GM12801 (cell line): ENCODE data around the gene TMEM108.

Experiments
- CTCF ChIP-seq: IDR thresholded peaks from one replicate; pipeline ENCODE4 v1.5.1; 2011; ENCODE audit warnings: control low read depth; ENCODE audit not compliant: insufficient read length; ENCODE audit errors: extremely low read depth

The TMEM108 gene

GRCh38 chr3:133079621-133080020 lies 41.4 kb downstream of the TMEM108 start:
- no peak for TF ChIP-seq CTCF

- no peak for TF ChIP-seq CTCF
These were observed 42.8 kb downstream of the TMEM108 start for GRCh38 chr3:133081016-133081415.

- TF ChIP-seq CTCF, result no peak
These were observed 45.2 kb downstream of the TMEM108 start for GRCh38 chr3:133083395-133083794.

- no peak for TF ChIP-seq CTCF
These were observed 51.8 kb downstream of the TMEM108 start for GRCh38 chr3:133089906-133090485.

GRCh38 chr3:133092681-133093080 lies 54.5 kb downstream of the TMEM108 start:
- no peak for TF ChIP-seq CTCF

- TF ChIP-seq CTCF, result no peak
These were observed 55.2 kb downstream of the TMEM108 start for GRCh38 chr3:133093366-133093765.

- no peak for TF ChIP-seq CTCF
These were observed 58.9 kb downstream of the TMEM108 start for GRCh38 chr3:133096900-133097613.

GRCh38 chr3:133103706-133104105 lies 65.5 kb downstream of the TMEM108 start:
- TF ChIP-seq CTCF, result no peak
